Left lobe of liver (tissue), 2 donors: ENCODE results near the gene ROBO3. TPM values are rescaled to one million over a fixed set of nuclear protein-coding genes. Genes with fewer than 3 reads are reported as not detected.

Source experiments
- ATAC-seq: fragments of 200-7000 bp; cut with Tn5 transposase; one replicate; pipeline ENCODE4 v1.9.1; 2020; ENCODE audit warnings: mild to moderate bottlenecking, moderate library complexity
- DNase-seq: peaks from one replicate; pipeline ENCODE4 v3.0.0-alpha.2; 2020; ENCODE audit warnings: low spot score
- total RNA-seq: library from RNA; stranded (reverse); gene quantifications from one replicate; pipeline ENCODE4 v1.2.1, GENCODE V29; 2021
- donor health status: DM: no; HTN: no; CAD: no; lungs with moderate emphysema.
- donor health status: DM: no; HTN: yes; CAD: no.

ROBO3 gene
- 1.5 TPM for total RNA-seq

DNA sequence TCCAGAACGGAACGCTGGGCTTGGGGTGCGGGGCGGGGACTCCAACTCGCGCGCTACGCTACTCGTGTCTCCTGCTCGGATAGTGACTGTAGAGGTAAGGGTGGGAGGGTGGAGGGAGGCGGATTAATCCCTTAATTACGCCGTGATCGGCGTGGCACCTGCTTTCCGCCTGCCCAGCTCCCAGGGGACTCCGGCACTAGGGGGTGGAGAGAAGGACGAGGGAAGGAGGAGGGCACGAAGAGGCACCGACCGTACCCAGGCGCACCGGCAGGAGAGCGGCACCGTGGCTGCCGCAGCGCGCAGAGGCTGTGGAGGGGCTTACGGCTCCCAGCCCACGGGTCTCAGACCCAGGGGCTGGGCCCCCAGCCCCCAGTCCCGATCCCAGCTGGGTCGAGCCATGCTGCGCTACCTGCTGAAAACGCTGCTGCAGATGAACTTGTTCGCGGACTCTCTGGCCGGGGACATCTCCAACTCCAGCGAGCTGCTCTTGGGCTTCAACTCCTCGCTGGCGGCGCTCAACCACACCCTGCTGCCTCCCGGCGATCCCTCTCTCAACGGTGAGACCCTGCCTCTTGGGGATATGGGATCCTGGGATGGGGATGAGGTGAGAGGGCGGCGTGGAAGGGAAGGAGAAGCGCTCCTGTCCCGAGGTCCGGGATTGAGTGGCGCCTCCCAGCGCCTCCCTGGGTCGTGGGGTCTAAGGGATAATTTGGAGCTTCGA lies at the start of gene ROBO3:
Gene ROBO3 (plus strand): TSS at position 252 of the 721 bp plus-strand sequence. CDS start 146 bp downstream, at position 398.
- no peak for DNase-seq
- ATAC-seq: no peak

GRCh38 chr11:124817036-124817435 lies 48.2 kb upstream of the ROBO3 start:
- peak; percentile 55 for ATAC-seq

DNA sequence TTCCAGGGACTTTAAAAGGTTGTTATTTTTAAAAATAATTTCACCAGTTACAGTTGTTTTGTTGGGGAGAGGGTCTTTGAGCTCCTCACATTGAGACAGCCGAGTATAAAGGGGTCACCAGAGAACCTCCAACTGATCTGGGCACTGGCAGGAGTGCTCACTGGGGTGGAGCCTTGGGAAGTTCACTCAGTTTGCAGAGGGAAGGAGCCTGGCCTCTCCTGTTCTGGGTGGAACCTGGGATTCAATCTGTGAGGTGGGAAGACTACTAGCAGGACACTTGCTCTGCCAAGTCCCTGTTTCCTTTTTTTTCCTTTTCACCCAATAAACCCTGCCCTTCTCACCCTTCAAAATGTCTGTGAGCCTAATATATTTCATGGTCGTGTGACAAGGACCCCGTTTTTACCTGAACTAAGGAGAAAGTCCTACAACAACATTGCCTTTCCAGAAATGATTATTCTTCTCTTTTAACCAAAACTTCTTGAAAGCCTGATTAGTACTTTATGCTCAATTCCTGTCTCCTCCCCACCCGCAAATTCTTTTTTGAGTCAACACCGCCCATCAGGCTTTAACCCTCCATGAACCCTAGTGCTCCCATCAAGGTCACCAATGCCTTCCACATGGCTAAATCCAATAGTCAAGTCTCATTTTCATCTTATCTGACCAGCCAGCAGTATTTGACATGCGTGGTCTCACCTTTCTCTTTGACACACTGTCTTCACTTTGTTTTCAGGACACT lies 43.1 kb upstream of the ROBO3 start:
- DNase-seq: no peak
- ATAC-seq: no peak

More at GRCh38 chr11:124817036-124817435, 48.2 kb upstream of the ROBO3 start:
- DNase-seq: no peak

GRCh38 chr11:124823512-124824376 lies 41.5 kb upstream of the ROBO3 start:
- no peak for ATAC-seq
- DNase-seq: no peak

GRCh38 chr11:124825876-124826275 lies 39.4 kb upstream of the ROBO3 start:
- no peak for DNase-seq
- ATAC-seq: no peak

DNA sequence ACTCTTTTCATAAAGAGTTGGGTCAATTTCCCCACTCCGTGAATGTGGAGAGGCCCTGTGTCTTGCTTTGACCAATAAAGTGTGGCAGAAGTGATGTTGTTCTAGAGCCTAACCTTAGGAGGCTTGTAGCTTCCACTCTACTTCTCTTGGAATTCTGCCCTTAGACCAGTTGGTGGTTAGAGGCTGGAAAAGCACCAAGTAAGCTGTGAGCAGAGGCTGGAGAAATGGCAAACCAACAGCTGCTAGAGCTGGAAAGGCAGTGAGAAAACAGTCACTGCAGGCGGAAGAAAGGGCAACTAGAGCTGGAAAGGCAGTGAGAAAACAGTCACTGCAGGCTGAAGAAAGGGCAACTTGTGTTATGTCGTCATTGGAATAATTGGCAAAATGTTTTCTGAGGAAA lies 35.2 kb upstream of the ROBO3 start:
- ATAC-seq: no peak
- DNase-seq: no peak

GRCh38 chr11:124830749-124831148 lies 34.5 kb upstream of the ROBO3 start:
- DNase-seq (no peak), ATAC-seq (no peak)

- ATAC-seq (no peak), DNase-seq (no peak)
These were observed 33.3 kb upstream of the ROBO3 start for GRCh38 chr11:124831897-124832296.

- DNase-seq: no peak
- no peak for ATAC-seq
These were observed 32.7 kb upstream of the ROBO3 start for GRCh38 chr11:124832571-124832970.

DNA sequence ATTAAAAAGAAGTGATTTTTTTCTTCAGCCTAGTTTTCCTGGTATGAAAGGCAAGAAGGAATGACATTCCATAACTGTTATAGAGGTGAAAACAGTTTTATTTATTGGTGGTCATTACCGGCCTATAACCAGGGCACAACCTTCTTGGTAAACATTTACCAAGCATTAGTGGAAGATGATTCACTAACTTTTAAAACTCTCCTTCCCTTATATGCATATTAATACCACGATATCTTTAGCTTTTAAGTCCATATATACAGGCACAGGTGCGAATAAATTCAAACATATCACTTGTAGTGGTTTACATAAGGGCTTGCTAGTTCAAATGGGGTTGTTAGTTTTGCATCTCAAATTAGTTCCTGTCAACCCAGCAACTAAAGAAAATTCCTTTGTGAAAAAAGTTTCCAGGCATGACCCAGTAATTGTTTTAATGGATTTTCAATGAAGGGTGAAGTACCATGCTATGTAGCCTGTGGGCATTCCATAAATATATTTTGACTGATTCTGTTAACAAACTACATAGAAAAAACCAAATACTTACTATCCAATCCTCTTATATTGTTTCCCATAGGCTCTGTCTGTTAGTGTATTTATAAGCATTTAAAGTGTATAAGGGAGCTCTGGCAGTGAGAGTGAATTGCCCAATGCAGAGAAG lies 30.6 kb upstream of the ROBO3 start:
- ATAC-seq (no peak), DNase-seq (no peak)

DNA sequence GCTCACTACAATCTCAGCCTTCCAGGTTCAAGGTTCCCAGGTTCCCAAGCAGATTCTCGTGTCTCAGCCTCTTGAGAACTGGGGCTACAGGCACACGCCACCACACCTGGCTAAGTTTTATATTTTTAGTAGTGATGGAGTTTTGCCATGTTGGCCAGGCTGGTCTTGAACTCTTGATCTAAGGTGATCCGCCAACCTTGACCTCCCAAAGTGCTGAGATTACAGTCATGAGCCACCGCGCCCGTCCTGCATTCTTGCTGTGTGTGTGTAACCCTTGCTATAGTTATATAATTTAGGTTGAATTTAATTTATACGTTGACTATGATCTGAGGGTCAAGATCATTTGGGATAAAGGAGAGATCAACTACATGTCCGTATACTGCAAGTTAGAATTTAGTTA lies 29.3 kb upstream of the ROBO3 start:
- DNase-seq: no peak
- ATAC-seq: no peak

- DNase-seq: no peak
These were observed 27.8 kb upstream of the ROBO3 start for GRCh38 chr11:124837491-124837856.

DNA sequence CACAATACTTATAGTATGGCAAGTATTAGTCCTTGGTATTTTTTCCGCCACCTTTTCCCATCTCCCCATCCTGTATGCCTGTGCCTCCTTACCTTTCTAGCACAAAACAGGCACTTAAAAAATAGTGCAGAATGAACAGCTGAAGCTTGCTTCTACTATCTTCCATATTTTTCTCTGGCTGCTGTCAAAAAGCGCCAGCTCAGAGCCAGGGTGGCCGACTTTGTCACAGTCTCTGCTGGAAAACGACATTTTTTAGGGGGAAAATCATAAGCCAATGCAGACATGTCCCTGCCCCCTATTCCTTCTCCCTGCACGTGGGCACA lies 26.5 kb upstream of the ROBO3 start:
- DNase-seq: no peak
- ATAC-seq: no peak

More at GRCh38 chr11:124837491-124837856, 27.8 kb upstream of the ROBO3 start:
- peak; percentile 66 for ATAC-seq

- DNase-seq: no peak
- ATAC-seq: peak; percentile 8
These were observed 25.9 kb upstream of the ROBO3 start for GRCh38 chr11:124839128-124839971.

- ATAC-seq (no peak), DNase-seq (no peak)
These were observed 25.1 kb upstream of the ROBO3 start for GRCh38 chr11:124839972-124840621.

- ATAC-seq (no peak), DNase-seq (no peak)
These were observed 24.6 kb upstream of the ROBO3 start for GRCh38 chr11:124840666-124841065.

DNA sequence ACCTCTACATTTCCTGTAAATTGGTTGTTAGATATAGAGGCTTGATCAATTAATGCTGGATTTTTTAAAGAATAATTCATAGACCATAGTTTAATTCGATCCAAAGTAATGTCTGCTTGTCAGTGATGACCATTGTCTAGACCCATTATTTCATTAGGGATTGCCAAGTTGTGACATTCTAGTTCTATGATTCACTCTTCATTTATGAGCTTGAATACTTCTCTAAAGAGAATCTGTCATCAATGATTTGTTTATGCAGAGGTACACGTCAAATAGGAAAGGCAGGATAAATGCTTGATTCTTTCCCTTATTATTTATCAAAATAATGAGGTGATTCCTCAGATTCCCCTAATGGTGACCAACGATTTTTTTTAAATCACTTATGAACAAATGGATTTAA lies 24.0 kb upstream of the ROBO3 start:
- DNase-seq (no peak), ATAC-seq (no peak)

DNA sequence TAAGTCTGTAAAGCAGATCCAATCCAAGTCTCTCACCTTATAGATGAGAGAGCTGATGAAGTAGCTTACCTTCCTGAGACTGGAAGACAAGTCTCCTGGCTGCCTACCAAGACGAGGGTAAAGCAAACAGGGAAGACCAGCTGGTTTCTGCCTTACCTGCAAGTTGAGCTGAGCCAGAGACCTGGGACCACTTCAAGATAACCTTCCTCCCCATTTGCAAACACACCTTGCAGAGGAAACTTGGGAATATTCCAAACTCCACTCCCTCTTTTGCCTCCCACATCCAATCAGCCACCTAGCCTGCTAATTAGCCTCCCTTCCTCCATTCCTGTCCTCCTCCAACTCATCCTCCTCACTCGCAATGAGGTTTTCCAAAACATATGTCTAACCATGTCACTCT lies 23.4 kb upstream of the ROBO3 start:
- ATAC-seq (no peak), DNase-seq (no peak)

DNA sequence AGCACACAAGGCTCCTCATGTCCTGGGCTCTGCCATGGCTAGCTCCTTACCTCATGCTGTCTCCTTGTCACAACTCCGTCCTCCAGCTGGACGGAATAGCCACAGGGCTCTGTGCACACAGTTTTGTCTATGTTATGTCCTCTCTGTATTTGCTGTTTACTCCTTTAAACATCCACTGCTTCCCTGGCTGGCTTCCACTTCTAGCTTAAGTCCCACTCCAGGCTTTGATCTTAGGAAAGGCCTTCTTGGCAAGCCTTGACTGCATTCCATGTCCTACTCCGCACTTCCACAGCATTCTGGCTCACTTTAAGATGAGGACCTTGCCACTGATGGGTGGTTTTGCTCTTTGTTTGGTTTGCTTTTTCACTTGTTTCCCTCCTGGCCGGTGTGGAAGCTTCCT lies 22.9 kb upstream of the ROBO3 start:
- DNase-seq (no peak), ATAC-seq (no peak)

- no peak for ATAC-seq
- no peak for DNase-seq
These were observed 21.7 kb upstream of the ROBO3 start for GRCh38 chr11:124843616-124843910.
